ENCODE results near the gene CHDH. TPM values are rescaled to one million over a fixed set of nuclear protein-coding genes. Genes with fewer than 3 reads are reported as not detected.

The CHDH gene, protein sequence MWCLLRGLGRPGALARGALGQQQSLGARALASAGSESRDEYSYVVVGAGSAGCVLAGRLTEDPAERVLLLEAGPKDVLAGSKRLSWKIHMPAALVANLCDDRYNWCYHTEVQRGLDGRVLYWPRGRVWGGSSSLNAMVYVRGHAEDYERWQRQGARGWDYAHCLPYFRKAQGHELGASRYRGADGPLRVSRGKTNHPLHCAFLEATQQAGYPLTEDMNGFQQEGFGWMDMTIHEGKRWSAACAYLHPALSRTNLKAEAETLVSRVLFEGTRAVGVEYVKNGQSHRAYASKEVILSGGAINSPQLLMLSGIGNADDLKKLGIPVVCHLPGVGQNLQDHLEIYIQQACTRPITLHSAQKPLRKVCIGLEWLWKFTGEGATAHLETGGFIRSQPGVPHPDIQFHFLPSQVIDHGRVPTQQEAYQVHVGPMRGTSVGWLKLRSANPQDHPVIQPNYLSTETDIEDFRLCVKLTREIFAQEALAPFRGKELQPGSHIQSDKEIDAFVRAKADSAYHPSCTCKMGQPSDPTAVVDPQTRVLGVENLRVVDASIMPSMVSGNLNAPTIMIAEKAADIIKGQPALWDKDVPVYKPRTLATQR
- 10 to 100 TPM in 2 of 4 donors, 1 to 10 TPM in 2; 2.8 to 15.9 (median 9.7) TPM for total RNA-seq

DNA sequence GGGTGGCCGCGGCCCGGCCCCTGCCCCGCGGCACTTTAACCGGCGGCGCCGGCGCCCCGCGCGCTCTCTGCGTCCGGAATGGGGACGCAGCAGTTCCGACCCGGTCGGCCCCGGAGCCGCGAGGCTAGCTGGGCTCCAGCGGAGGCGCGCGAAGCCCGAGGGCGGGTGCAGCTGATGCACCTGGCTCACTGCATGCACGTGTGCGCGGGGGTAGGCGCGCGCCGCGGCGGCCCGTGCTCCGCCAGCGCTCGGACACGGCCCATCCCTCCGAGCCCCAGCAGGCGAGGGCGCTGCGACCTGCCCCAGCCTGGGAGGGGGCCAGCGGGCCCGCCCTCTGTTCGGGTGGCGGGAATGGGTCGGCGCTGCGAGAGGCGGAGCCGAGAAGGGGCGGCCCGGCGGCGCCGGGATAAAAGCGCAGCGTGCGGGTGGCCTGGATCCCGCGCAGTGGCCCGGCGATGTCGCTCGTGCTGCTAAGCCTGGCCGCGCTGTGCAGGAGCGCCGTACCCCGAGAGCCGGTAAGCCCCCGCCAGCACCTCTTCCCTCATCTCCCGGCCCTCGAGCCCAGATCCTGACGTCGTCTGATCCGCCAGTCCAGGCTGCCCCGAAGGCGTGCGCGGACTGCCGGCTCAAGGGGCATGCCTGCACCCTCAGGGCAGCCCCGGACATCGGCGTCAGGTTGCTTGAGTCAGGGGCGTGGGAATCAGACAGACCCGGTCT lies at the start of gene CHDH, which contains the start of gene IL17RB:
Gene CHDH, minus strand, starts transcription at position 286 of the 717 bp plus-strand sequence. CDS start 22,411 bp downstream, outside the sequence.
Gene IL17RB, plus strand, starts transcription at position 435 of the 717 bp plus-strand sequence. Its CDS starts 21 bp downstream, at position 456.
- H3K4me1 ChIP-seq, result peaks cover 0 to 36% (median 15%) of the 10 kb centered on the region in 4 donors
- no peak for DNase-seq (ENCODE audit: low spot score in 2 of 2)
- H3K9me3 ChIP-seq, result no peaks in the 10 kb centered on the region
- no peaks in the 10 kb centered on the region for H3K36me3 ChIP-seq
- peak within 1 kb of the TSS; percentile 72 to 92 (median 78) for H3K27ac ChIP-seq
- TF ChIP-seq EP300 (IDR thresholded peaks at IDR 0.05) (peak in 1 of 2 donors; percentile 53), POLR2A (IDR thresholded peaks at IDR 0.05) (peak in 1 of 2 donors; percentile 54)
- TF ChIP-seq, protein P1, sequence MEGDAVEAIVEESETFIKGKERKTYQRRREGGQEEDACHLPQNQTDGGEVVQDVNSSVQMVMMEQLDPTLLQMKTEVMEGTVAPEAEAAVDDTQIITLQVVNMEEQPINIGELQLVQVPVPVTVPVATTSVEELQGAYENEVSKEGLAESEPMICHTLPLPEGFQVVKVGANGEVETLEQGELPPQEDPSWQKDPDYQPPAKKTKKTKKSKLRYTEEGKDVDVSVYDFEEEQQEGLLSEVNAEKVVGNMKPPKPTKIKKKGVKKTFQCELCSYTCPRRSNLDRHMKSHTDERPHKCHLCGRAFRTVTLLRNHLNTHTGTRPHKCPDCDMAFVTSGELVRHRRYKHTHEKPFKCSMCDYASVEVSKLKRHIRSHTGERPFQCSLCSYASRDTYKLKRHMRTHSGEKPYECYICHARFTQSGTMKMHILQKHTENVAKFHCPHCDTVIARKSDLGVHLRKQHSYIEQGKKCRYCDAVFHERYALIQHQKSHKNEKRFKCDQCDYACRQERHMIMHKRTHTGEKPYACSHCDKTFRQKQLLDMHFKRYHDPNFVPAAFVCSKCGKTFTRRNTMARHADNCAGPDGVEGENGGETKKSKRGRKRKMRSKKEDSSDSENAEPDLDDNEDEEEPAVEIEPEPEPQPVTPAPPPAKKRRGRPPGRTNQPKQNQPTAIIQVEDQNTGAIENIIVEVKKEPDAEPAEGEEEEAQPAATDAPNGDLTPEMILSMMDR (IDR thresholded peaks at IDR 0.05), result no peak
- WGBS, 2 donors, result 1 to 10% methylated on average over 4 to 70 of the region's 91 CpGs
- H3K27me3 ChIP-seq, result peaks cover 0 to 32% of the 10 kb centered on the region in 2 donors
- peak within 1 kb of the TSS; percentile 61 to 66 (median 63) for H3K4me3 ChIP-seq

DNA sequence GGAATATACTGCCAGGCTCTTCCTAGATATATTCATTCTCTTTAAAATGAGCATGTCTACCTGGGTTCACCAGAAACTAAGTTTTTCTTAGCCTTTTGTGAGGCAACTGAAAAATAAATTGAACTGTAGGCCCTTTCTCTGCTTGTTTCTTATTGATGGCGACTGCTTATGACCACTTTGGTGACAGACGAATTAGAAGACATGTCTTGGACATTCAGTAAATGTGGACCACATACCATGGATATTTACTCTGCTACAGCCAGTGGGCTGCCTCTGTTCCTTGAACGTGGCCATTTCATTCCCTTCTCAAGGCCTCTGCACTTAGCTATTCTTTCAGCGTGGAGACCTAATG lies 46.0 kb upstream of the CHDH start:
- peaks cover 3 to 30% (median 8%) of the 10 kb centered on the region in 4 donors for H3K4me1 ChIP-seq
- 38 to 49% methylated on average over 4 of the region's 4 CpGs for WGBS, 2 donors

DNA sequence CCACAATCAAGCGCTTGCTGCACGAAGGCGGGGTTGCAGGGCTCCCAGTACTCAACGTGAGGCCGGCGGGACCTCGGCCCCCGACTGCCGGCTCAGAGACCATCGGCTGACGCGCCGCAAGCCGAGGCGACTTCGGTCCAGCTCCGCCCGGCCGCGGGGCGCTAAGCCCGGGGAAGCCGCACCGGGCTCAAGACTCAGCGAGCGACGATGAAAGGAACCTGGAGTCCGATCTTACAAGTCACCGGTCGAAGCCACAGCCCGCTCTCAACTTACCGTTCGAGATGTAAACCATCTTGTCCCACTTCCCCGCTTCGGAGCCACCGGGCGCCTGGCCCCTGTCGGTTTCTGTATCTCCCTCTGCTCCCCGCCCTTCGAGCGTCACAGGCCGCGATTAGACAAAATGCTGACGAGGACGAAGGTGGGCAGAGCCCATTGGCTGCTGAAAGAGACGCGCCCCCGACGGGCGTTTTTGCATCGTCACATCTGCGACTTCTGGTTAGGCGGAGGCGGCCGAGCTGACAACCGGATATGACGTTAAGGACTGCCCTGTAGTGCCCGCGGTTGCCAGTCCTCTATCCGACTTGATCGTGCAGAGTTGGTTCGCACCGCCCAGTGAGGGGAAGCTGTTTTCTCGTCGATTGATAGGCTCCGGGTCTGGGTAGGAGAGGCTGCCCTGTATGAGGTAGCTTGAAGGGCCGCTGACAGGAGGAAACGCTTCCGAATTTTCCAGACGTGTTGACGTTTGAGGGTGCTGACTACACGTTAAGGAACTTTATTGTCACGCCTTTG lies 45.5 kb upstream of the CHDH start, which contains the start of gene SELENOK:
Gene SELENOK, minus strand, starts transcription at position 363 of the 789 bp plus-strand sequence.
- 1% methylated on average over 37 to 58 of the region's 73 CpGs for WGBS, 2 donors
- Histone ChIP-seq H3K36me3 (peaks cover 0 to 24% (median 0%) of the 10 kb centered on the region in 3 donors), H3K9me3 (no peaks in the 10 kb centered on the region), H3K4me3 (peak within 1 kb of the TSS; percentile 80 to 89 (median 84)), H3K27me3 (no peaks in the 10 kb centered on the region), H3K4me1 (peaks cover 3 to 30% (median 8%) of the 10 kb centered on the region in 4 donors), H3K27ac (peak within 1 kb of the TSS; percentile 91 to 96 (median 93))
- DNase-seq (ENCODE audit: low spot score in 2 of 2), result peak; percentile 98
- TF ChIP-seq EP300 (IDR thresholded peaks at IDR 0.05) (peak; percentile 99), POLR2A (IDR thresholded peaks at IDR 0.05) (peak; percentile 91 to 99)
- TF ChIP-seq, protein P1 (IDR thresholded peaks at IDR 0.05), result peak in 1 of 5 experiments; percentile 43

More for the DNA sequence above, 46.0 kb upstream of the CHDH start:
- Histone ChIP-seq H3K27ac (peak overlapping the region; percentile 91 to 96 (median 93)), H3K9me3 (no peaks in the 10 kb centered on the region), H3K36me3 (peaks cover 0 to 19% (median 0%) of the 10 kb centered on the region in 3 donors), H3K4me3 (peak overlapping the region; percentile 80 to 89 (median 84)), H3K27me3 (peaks cover 0 to 1% of the 10 kb centered on the region in 2 donors)
- no peak for DNase-seq (ENCODE audit: low spot score in 2 of 2)
- TF ChIP-seq, protein P1 (IDR thresholded peaks at IDR 0.05), result no peak
- TF ChIP-seq POLR2A (IDR thresholded peaks at IDR 0.05) (no peak), EP300 (IDR thresholded peaks at IDR 0.05) (no peak)

DNA sequence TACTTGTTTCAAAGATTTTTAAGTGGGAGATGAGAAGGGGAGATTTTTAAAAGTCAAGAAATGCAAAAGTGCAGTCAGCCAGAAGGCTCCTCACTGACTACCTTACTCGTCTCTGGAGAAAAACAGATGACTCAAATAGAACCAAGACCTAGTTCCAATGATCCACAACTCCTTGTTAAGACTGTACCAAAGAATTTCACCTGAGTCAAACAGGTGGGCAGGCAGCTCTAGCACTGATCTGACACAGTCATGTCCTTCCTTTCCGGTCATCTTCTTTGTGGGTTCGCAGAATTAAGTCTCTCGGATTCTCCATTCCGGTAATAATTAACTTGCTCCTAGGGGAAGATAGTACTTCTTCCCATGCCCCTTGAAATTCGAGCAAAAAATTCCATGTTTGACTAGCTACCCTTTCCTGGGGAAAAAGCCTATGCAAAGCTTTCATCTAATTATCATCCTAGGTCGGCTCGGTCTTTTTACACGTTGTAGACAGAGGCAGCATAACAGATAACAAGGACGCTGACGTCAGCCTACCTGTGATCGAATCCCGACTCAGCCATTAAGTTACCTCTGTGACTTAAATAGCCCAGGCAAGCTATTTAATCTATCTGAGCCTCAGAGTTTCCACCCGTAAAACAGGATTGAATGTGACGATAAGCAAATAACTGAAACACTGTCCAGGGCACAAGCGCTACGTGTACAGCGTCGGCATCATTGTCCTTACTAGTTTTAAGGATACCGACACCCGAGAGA lies 44.7 kb upstream of the CHDH start:
- H3K27me3 ChIP-seq, result no peaks in the 10 kb centered on the region
- H3K9me3 ChIP-seq, result no peaks in the 10 kb centered on the region
- peaks cover 0 to 31% (median 0%) of the 10 kb centered on the region in 3 donors for H3K36me3 ChIP-seq
- H3K27ac ChIP-seq, result peak overlapping the region; percentile 84 to 96 (median 93)
- peaks cover 3 to 30% (median 8%) of the 10 kb centered on the region in 4 donors for H3K4me1 ChIP-seq
- TF ChIP-seq, protein P1 (IDR thresholded peaks at IDR 0.05), result no peak
- no peak for TF ChIP-seq EP300 (IDR thresholded peaks at IDR 0.05)
- TF ChIP-seq POLR2A (IDR thresholded peaks at IDR 0.05), result no peak
- no peak for DNase-seq (ENCODE audit: low spot score in 2 of 2)
- 3 to 4% methylated on average over 19 to 21 of the region's 21 CpGs for WGBS, 2 donors
- H3K4me3 ChIP-seq, result peak overlapping the region; percentile 80 to 89 (median 84)
